Inferior parietal cortex (tissue), 1 donor: ENCODE data around the gene CCDC85B.

Experiments used
- DNase-seq: peaks from one replicate; pipeline ENCODE4 v3.0.0-alpha.2; 2016; ENCODE audit errors: extremely low spot score

The CCDC85B gene

GRCh38 chr11:65857853-65858680 is 32.4 kb upstream of the CCDC85B start, which contains the start of gene CFL1:
Gene CFL1 (minus strand): TSS chr11:65858180. CDS start chr11:65858099, 81 bp downstream.
- peak; percentile 95 for DNase-seq

- DNase-seq = no peak
Observed at GRCh38 chr11:65858681-65859087, 31.8 kb upstream of the CCDC85B start.

GRCh38 chr11:65859095-65859811 is 31.2 kb upstream of the CCDC85B start:
- peak; percentile 95 for DNase-seq

- DNase-seq = no peak
Observed at GRCh38 chr11:65859812-65860277, 30.6 kb upstream of the CCDC85B start.

- DNase-seq = peak; percentile 95
Observed at GRCh38 chr11:65860278-65861164, 30.0 kb upstream of the CCDC85B start, which contains the start of gene MUS81. Gene MUS81 (plus strand): TSS chr11:65860433. CDS start chr11:65860754, 321 bp downstream.

GRCh38 chr11:65861165-65861505 is 29.3 kb upstream of the CCDC85B start:
- DNase-seq = no peak

GRCh38 chr11:65861533-65862183 is 28.8 kb upstream of the CCDC85B start:
- DNase-seq = no peak

- no peak for DNase-seq
Observed at GRCh38 chr11:65862191-65862735, 28.2 kb upstream of the CCDC85B start.

- no peak for DNase-seq
Observed at GRCh38 chr11:65862941-65863888, 27.3 kb upstream of the CCDC85B start.

- DNase-seq = no peak
Observed at GRCh38 chr11:65863889-65864705, 26.4 kb upstream of the CCDC85B start.

GRCh38 chr11:65864706-65865471 is 25.6 kb upstream of the CCDC85B start:
- no peak for DNase-seq

GRCh38 chr11:65865550-65866172 is 24.8 kb upstream of the CCDC85B start:
- DNase-seq = no peak

GRCh38 chr11:65866509-65867283 is 23.8 kb upstream of the CCDC85B start:
- DNase-seq = no peak

- DNase-seq = no peak
Observed at GRCh38 chr11:65867284-65868071, 23.0 kb upstream of the CCDC85B start.

- DNase-seq = peak; percentile 35
Observed at GRCh38 chr11:65868076-65868667, 22.3 kb upstream of the CCDC85B start.

GRCh38 chr11:65868907-65869306 is 21.6 kb upstream of the CCDC85B start:
- DNase-seq = no peak
